ENCODE measurements around the gene GDF10. TPM values are rescaled to one million over a fixed set of nuclear protein-coding genes. Genes with fewer than 3 reads are reported as not detected.

GDF10 gene
- total and polyA plus RNA-seq, 2 donors (not counting 1 experiment from before 2014, with no cell fraction given) = not detected

GRCh38 chr10:47260505-47261111, 39.4 kb upstream of the GDF10 start:
- CTCF ChIA-PET = interaction anchor here (1.1 to 1.6 kb wide), 4 partner anchors 10 to 213 kb away, joined by 3 to 5 read pairs (median 4); no protein-coding TSS in a partner anchor
- no peak overlapping the region for H3K4me3 ChIP-seq (ENCODE audit: control extremely low read depth in 1 of 5, extremely low read depth in 1 of 5, insufficient read depth in 1 of 5, low read depth in 2 of 5, low read length in 4 of 5)
- peak overlapping the region; percentile 26 for H2AFZ ChIP-seq (ENCODE audit: insufficient read depth, low read depth, low read length, poor library complexity, severe bottlenecking)
- H3K4me1 ChIP-seq (ENCODE audit: control insufficient read depth in 2 of 2, insufficient read depth in 2 of 2, low read length in 2 of 2) = peaks cover 55 to 59% of the 10 kb centered on the region in 2 donors
- 36% methylated on average over 6 of the region's 9 CpGs for WGBS (ENCODE audit: insufficient coverage)
- H3K9ac ChIP-seq (ENCODE audit: low read length) = peak overlapping the region; percentile 3
- Mint-ChIP-seq H3K4me3 (peak overlapping the region; percentile 71), H3K27me3 (no peaks in the 10 kb centered on the region), H3K9me3 (ENCODE audit: insufficient read depth) (no peaks in the 10 kb centered on the region), H3K4me1 (peaks cover 58% of the 10 kb centered on the region), H3K27ac (peak overlapping the region; percentile 99)
- H3K4me2 ChIP-seq (replicated peaks; ENCODE audit: low read depth, low read length, poor library complexity, severe bottlenecking) = peak overlapping the region; percentile 55
- ATAC-seq (ENCODE audit: low read depth) = no peak
- POLR2A ChIA-PET = no interaction called here
- DNase-seq = no peak
- no peaks in the 10 kb centered on the region for H3K36me3 ChIP-seq (replicated peaks in 1 of 2; ENCODE audit: control extremely low read depth in 1 of 2, control insufficient read depth in 1 of 2, extremely low read depth in 1 of 2, insufficient read depth in 2 of 2, low read length in 1 of 2)
- intact Hi-C loops (cut with micrococcal nuclease) = loop anchor here (5.0 kb wide), 1 partner anchor 93 kb away; no protein-coding TSS in a partner anchor
- peaks cover 0 to 3% (median 0%) of the 10 kb centered on the region in 3 donors for H3K9me3 ChIP-seq (ENCODE audit: control extremely low read depth in 1 of 3, control insufficient read depth in 2 of 3, insufficient read depth in 1 of 3, low read length in 2 of 3)
- no peaks in the 10 kb centered on the region for H3K27me3 ChIP-seq (replicated peaks in 1 of 4; ENCODE audit: control extremely low read depth in 1 of 4, control insufficient read depth in 3 of 4, insufficient read depth in 4 of 4, low read length in 3 of 4)
- H3K79me2 ChIP-seq (ENCODE audit: control insufficient read depth, insufficient read depth, low read length) = no peaks in the 10 kb centered on the region
- H3K27ac ChIP-seq (ENCODE audit: low read length in 2 of 2) = peak overlapping the region; percentile 66 to 82
- TF ChIP-seq EZH2 (IDR thresholded peaks at IDR 0.05; ENCODE audit: borderline replicate concordance, insufficient read depth, low read depth, low read length, poor library complexity, severe bottlenecking) (no peak), CTCF (IDR thresholded peaks at IDR 0.05) (no peak)
- no peaks in the 10 kb centered on the region for H4K20me1 ChIP-seq (ENCODE audit: control insufficient read depth, insufficient read depth, low read length, poor library complexity, severe bottlenecking)

GRCh38 chr10:47261121-47261520, 38.9 kb upstream of the GDF10 start:
- POLR2A ChIA-PET = interaction anchor here (0.6 kb wide), 1 partner anchor 423 kb away, joined by 4 read pairs; no protein-coding TSS in a partner anchor
- Mint-ChIP-seq H3K27me3 (no peaks in the 10 kb centered on the region), H3K9me3 (ENCODE audit: insufficient read depth) (no peaks in the 10 kb centered on the region), H3K4me1 (peaks cover 55% of the 10 kb centered on the region), H3K27ac (peak overlapping the region; percentile 99), H3K4me3 (peak overlapping the region; percentile 71)
- Histone ChIP-seq H3K9me3 (ENCODE audit: control extremely low read depth in 1 of 3, control insufficient read depth in 2 of 3, insufficient read depth in 1 of 3, low read length in 2 of 3) (peaks cover 0 to 3% (median 0%) of the 10 kb centered on the region in 3 donors), H4K20me1 (ENCODE audit: control insufficient read depth, insufficient read depth, low read length, poor library complexity, severe bottlenecking) (no peaks in the 10 kb centered on the region), H3K4me1 (ENCODE audit: control insufficient read depth in 2 of 2, insufficient read depth in 2 of 2, low read length in 2 of 2) (peaks cover 55 to 57% of the 10 kb centered on the region in 2 donors), H3K36me3 (replicated peaks in 1 of 2; ENCODE audit: control extremely low read depth in 1 of 2, control insufficient read depth in 1 of 2, extremely low read depth in 1 of 2, insufficient read depth in 2 of 2, low read length in 1 of 2) (no peaks in the 10 kb centered on the region), H3K79me2 (ENCODE audit: control insufficient read depth, insufficient read depth, low read length) (no peaks in the 10 kb centered on the region), H3K9ac (ENCODE audit: low read length) (peak overlapping the region; percentile 3), H3K4me2 (replicated peaks; ENCODE audit: low read depth, low read length, poor library complexity, severe bottlenecking) (peak overlapping the region; percentile 55), H3K27me3 (replicated peaks in 1 of 4; ENCODE audit: control extremely low read depth in 1 of 4, control insufficient read depth in 3 of 4, insufficient read depth in 4 of 4, low read length in 3 of 4) (no peaks in the 10 kb centered on the region), H3K4me3 (ENCODE audit: control extremely low read depth in 1 of 5, extremely low read depth in 1 of 5, insufficient read depth in 1 of 5, low read depth in 2 of 5, low read length in 4 of 5) (no peak overlapping the region), H3K27ac (ENCODE audit: low read length in 2 of 2) (peak overlapping the region; percentile 66 to 82), H2AFZ (ENCODE audit: insufficient read depth, low read depth, low read length, poor library complexity, severe bottlenecking) (peak overlapping the region; percentile 26)
- TF ChIP-seq CTCF (IDR thresholded peaks at IDR 0.05) (no peak), EZH2 (IDR thresholded peaks at IDR 0.05; ENCODE audit: borderline replicate concordance, insufficient read depth, low read depth, low read length, poor library complexity, severe bottlenecking) (no peak)
- intact Hi-C loops (cut with micrococcal nuclease) = loop anchor here (5.0 kb wide), 1 partner anchor 94 kb away; no protein-coding TSS in a partner anchor
- peak; percentile 82 for DNase-seq
- CTCF ChIA-PET = interaction anchor here (1.1 to 1.6 kb wide), 4 partner anchors 10 to 213 kb away, joined by 3 to 5 read pairs (median 4); no protein-coding TSS in a partner anchor
- WGBS (ENCODE audit: insufficient coverage) = no CpG with 5 or more reads among the region's 1 CpG
- peak; percentile 86 for ATAC-seq (ENCODE audit: low read depth)
